Ramos (cell line): Measurements from ENCODE around the gene MYPN.
"Not testable (repeated sequence)": the region's sequence is repeated elsewhere in the genome, so short reads cannot be mapped to it uniquely, and the experiment has no call there.

Experiments
- in situ Hi-C: fragments of 300-500 bp; cut with MboI; formaldehyde crosslinking; loops from one replicate; pipeline ENCODE4 v1.14.3; 2022; ENCODE audit warnings: low sequenced_read_pairs; ENCODE audit not compliant: unreplicated experiment

Gene MYPN

GRCh38 chr10:68109331-68109730, at the start of gene MYPN:
Gene MYPN, plus strand, starts transcription at chr10:68109488. Its CDS starts 11,951 bp downstream, at chr10:68121439.
- in situ Hi-C loops, result no loop called here

- in situ Hi-C loops, result no loop called here
Observed at GRCh38 chr10:68067029-68067428, 42.3 kb upstream of the MYPN start.

- in situ Hi-C loops, result no loop called here
Observed at GRCh38 chr10:68067508-68067907, 41.8 kb upstream of the MYPN start.

- in situ Hi-C loops, result no loop called here
Observed at GRCh38 chr10:68073631-68074030, 35.7 kb upstream of the MYPN start.

GRCh38 chr10:68074031-68074774, 35.1 kb upstream of the MYPN start:
- in situ Hi-C loops, result no loop called here

- in situ Hi-C loops, result no loop called here
Observed at GRCh38 chr10:68074775-68075549, 34.3 kb upstream of the MYPN start, which contains the start of gene HERC4. Gene HERC4, minus strand, starts transcription at chr10:68075283. Its CDS starts 2,175 bp downstream, at chr10:68073108.

GRCh38 chr10:68075550-68076004, 33.7 kb upstream of the MYPN start:
- in situ Hi-C loops, result no loop called here

GRCh38 chr10:68076081-68076480, 33.2 kb upstream of the MYPN start:
- in situ Hi-C loops, result not testable (repeated sequence)

GRCh38 chr10:68077026-68077425, 32.3 kb upstream of the MYPN start:
- in situ Hi-C loops, result no loop called here

- in situ Hi-C loops, result no loop called here
Observed at GRCh38 chr10:68079434-68079833, 29.9 kb upstream of the MYPN start.

GRCh38 chr10:68080853-68081431, 28.3 kb upstream of the MYPN start:
- in situ Hi-C loops, result no loop called here

GRCh38 chr10:68081916-68082315, 27.4 kb upstream of the MYPN start:
- in situ Hi-C loops, result no loop called here

GRCh38 chr10:68082872-68083271, 26.4 kb upstream of the MYPN start:
- in situ Hi-C loops, result no loop called here

GRCh38 chr10:68083953-68084352, 25.3 kb upstream of the MYPN start:
- in situ Hi-C loops, result no loop called here

- in situ Hi-C loops, result no loop called here
Observed at GRCh38 chr10:68084469-68084868, 24.8 kb upstream of the MYPN start.

GRCh38 chr10:68086011-68086410, 23.3 kb upstream of the MYPN start:
- in situ Hi-C loops, result no loop called here

- in situ Hi-C loops, result no loop called here
Observed at GRCh38 chr10:68086910-68087684, 22.2 kb upstream of the MYPN start.

GRCh38 chr10:68087685-68088401, 21.4 kb upstream of the MYPN start:
- in situ Hi-C loops, result no loop called here

- in situ Hi-C loops, result no loop called here
Observed at GRCh38 chr10:68088740-68089139, 20.5 kb upstream of the MYPN start.

GRCh38 chr10:68090586-68090985, 18.7 kb upstream of the MYPN start:
- in situ Hi-C loops, result no loop called here
